Endothelial cell of umbilical vein (primary cell): ENCODE results near the gene PLB1. TPM values are rescaled to one million over a fixed set of nuclear protein-coding genes. Genes with fewer than 3 reads are reported as not detected.

ENCODE experiments used
- BruUV-seq: library from RNA; stranded (reverse); fragments of 400-500 nt; replicated peaks from 2 replicates; lab custom pipeline; 2021; lab: Mats Ljungman, UMichigan
- CTCF ChIA-PET: fragments of 300-600, 350-600 bp; sonication (Branson Sonifier 250); formaldehyde crosslinking; loops from one replicate; lab custom pipeline; 2021; ENCODE audit warnings: antibody characterized with exemption, inconsistent platforms; lab: Charles Lee
- POLR2A ChIA-PET: fragments of 300-600, 350-600 bp; sonication (Branson Sonifier 250); formaldehyde crosslinking; loops from one replicate; lab custom pipeline; 2021; ENCODE audit warnings: antibody characterized with exemption, inconsistent platforms; lab: Charles Lee
- DNase-seq: peaks from one replicate; pipeline ENCODE4 v3.0.0-alpha.2; 2011; ENCODE audit warnings: low read depth, low spot score
- FAIRE-seq: peaks from 2 replicates; lab custom pipeline; 2011; peaks lifted over from hg19 to GRCh38; lab: Jason Lieb, UNC
- H2AFZ ChIP-seq: 2 replicates; pipeline ENCODE4 v1.6.0; 2012; ENCODE audit warnings: low read depth, low read length, control low read depth, inconsistent platforms
- H3K27ac ChIP-seq: 2 replicates; pipeline ENCODE4 v1.5.1; 2011; ENCODE audit warnings: low read depth, mild to moderate bottlenecking, control low read depth, low read length, moderate library complexity; ENCODE audit not compliant: insufficient read depth
- H3K27me3 ChIP-seq, 2 experiments: 2 replicates each; pipeline versions ENCODE4 v1.6.0 to v1.6.1; 2011; ENCODE audit warnings: low read length in 2 of 2, mixed read lengths in 1 of 2; ENCODE audit not compliant: control insufficient read depth in 2 of 2, insufficient read depth in 2 of 2
- H3K36me3 ChIP-seq, 2 experiments: 2 replicates in 1 of 2; 3 replicates in 1 of 2; pipeline ENCODE4 v1.5.1; 2011; ENCODE audit warnings: low read length in 2 of 2, mild to moderate bottlenecking in 1 of 2, moderate library complexity in 1 of 2; ENCODE audit not compliant: control insufficient read depth in 2 of 2, insufficient read depth in 2 of 2; ENCODE audit errors: extremely low read depth in 1 of 2
- H3K4me1 ChIP-seq: 3 replicates; pipeline ENCODE4 v1.5.1; 2011; ENCODE audit warnings: mild to moderate bottlenecking, low read length; ENCODE audit not compliant: control insufficient read depth, insufficient read depth; ENCODE audit errors: extremely low read depth
- H3K4me2 ChIP-seq: 2 replicates; pipeline ENCODE4 v1.6.1; 2011; ENCODE audit warnings: low read length, control low read depth, mixed read lengths; ENCODE audit not compliant: insufficient read depth
- H3K4me3 ChIP-seq, 3 experiments: fragments of 200-600 bp in 1 of 3; sonication (generic), shearing (Covaris generic) in 1 of 3; replicated peaks in 1 of 3; 2 replicates each; pipeline ENCODE4 v1.5.1; 2011 to 2016; ENCODE audit warnings: control low read depth in 3 of 3, low read length in 3 of 3, mild to moderate bottlenecking in 2 of 3, inconsistent platforms in 1 of 3, low read depth in 1 of 3, moderate library complexity in 1 of 3; ENCODE audit not compliant: insufficient read depth in 1 of 3
- H3K79me2 ChIP-seq: 2 replicates; pipeline ENCODE4 v1.6.0; 2012; ENCODE audit warnings: low read length, inconsistent platforms; ENCODE audit not compliant: control insufficient read depth, insufficient read depth
- H3K9ac ChIP-seq: replicated peaks from 2 replicates; pipeline ENCODE3; 2011; ENCODE audit warnings: low read length, control low read depth; ENCODE audit not compliant: insufficient read depth; ENCODE audit errors: extremely low read depth
- H3K9me1 ChIP-seq: replicated peaks from 3 replicates; pipeline ENCODE4 v1.6.0; 2011; ENCODE audit warnings: mild to moderate bottlenecking, low read length; ENCODE audit not compliant: control insufficient read depth, insufficient read depth; ENCODE audit errors: extremely low read depth
- H3K9me3 ChIP-seq: replicated peaks from 2 replicates; pipeline ENCODE4 v1.5.1; 2012; ENCODE audit warnings: low read length, inconsistent platforms; ENCODE audit not compliant: control insufficient read depth, insufficient read depth
- H4K20me1 ChIP-seq: replicated peaks from 2 replicates; pipeline ENCODE3; 2011; ENCODE audit warnings: mild to moderate bottlenecking, low read length; ENCODE audit not compliant: control insufficient read depth, insufficient read depth; ENCODE audit errors: extremely low read depth
- EZH2 ChIP-seq: IDR thresholded peaks from 2 replicates; pipeline ENCODE4 v1.6.1; 2012; ENCODE audit warnings: borderline replicate concordance, low read depth, mild to moderate bottlenecking, moderate library complexity, low read length, inconsistent platforms; ENCODE audit not compliant: severe bottlenecking
- FOS ChIP-seq: IDR thresholded peaks from 2 replicates; pipeline ENCODE4 v1.6.1; 2011; ENCODE audit warnings: mild to moderate bottlenecking, low read length, moderate library complexity, borderline replicate concordance; ENCODE audit not compliant: insufficient read depth
- GATA2 ChIP-seq: IDR thresholded peaks from 2 replicates; pipeline ENCODE4 v1.7.0; 2011; ENCODE audit warnings: low read depth, mild to moderate bottlenecking, moderate library complexity, mixed read lengths, low read length; ENCODE audit not compliant: insufficient read length, insufficient read depth
- JUN ChIP-seq: IDR thresholded peaks from 2 replicates; pipeline ENCODE4 v1.6.1; 2011; ENCODE audit warnings: borderline replicate concordance, low read depth; ENCODE audit not compliant: insufficient read length, insufficient read depth
- MYC ChIP-seq: IDR thresholded peaks from one replicate; pipeline ENCODE4 v1.6.1; 2011; ENCODE audit warnings: mild to moderate bottlenecking, low read depth, low read length
- POLR2A ChIP-seq: IDR thresholded peaks from 2 replicates; pipeline ENCODE4 v1.6.1; 2012; ENCODE audit warnings: low read depth, mild to moderate bottlenecking, control low read depth, low read length
- POLR2AphosphoS5 ChIP-seq: IDR thresholded peaks from 2 replicates; pipeline ENCODE4 v1.6.1; 2012; ENCODE audit warnings: low read depth, mild to moderate bottlenecking, control low read depth, low read length, moderate library complexity; ENCODE audit not compliant: insufficient read depth
- dilution Hi-C: fragments of 300-500 bp; cut with MboI; formaldehyde crosslinking; loops from one replicate; pipeline ENCODE4 v1.15.0; 2019; ENCODE audit warnings: low sequenced_read_pairs; ENCODE audit not compliant: extremely low pct_ligation_motif_present
- intact Hi-C: fragments of 100-400 bp; cut with micrococcal nuclease; formaldehyde crosslinking; loops from one replicate; pipeline ENCODE4 v1.10.0; 2022
- polyA plus RNA-seq, 4 experiments: library from polyadenylated mRNA; depleted of rRNA in 3 of 4; stranded (reverse) in 3 of 4; unstranded in 1 of 4; fragments of >200 nt; gene quantifications; 2 replicates each; pipeline versions ENCODE4 v1.2.1 to v1.2.3, GENCODE V29; 2011 to 2012; ENCODE audit warnings: missing spikeins in 1 of 4
- total RNA-seq: library from RNA; stranded (reverse); gene quantifications from 2 replicates; pipeline ENCODE4 v1.2.3, GENCODE V29; 2021
- TF ChIP-seq, protein P1 (sequence below), 2 donors: IDR thresholded peaks; 1 replicate in 1 of 2; 2 replicates in 1 of 2; pipeline ENCODE4 v1.5.1; 2011; ENCODE audit warnings: low read length in 2 of 2, mild to moderate bottlenecking in 2 of 2, moderate library complexity in 2 of 2, control low read depth in 1 of 2, inconsistent platforms in 1 of 2, low read depth in 1 of 2; ENCODE audit not compliant: insufficient read depth in 1 of 2; ENCODE audit errors: extremely low read depth in 1 of 2
- TF ChIP-seq, protein P2 (sequence below): IDR thresholded peaks from 2 replicates; pipeline ENCODE4 v1.6.1; 2011; ENCODE audit not compliant: insufficient read depth, insufficient read length

The PLB1 gene
- total and polyA plus RNA-seq, 2 donors (not counting 3 experiments of a cell fraction or from before 2014, with no cell fraction given), result 0.75 to 0.80 TPM

DNA sequence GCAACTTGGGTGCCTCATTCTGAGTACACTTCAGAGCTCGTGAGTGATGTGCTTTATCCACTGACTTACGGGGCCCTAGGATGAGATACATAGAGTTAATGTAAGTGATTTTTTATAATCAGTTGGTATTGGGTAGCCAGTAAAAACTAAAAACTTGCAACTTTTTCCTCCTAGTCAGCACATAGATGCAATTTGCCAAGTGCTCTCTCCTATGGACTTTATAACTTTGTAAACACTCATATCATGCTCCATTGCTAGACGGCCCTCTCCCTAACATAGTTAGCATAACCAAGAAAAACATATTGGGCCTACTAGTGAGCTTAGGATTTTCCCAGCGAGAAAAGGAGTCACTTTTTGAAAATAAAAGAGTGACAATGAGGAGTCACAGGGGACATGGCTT is 60.4 kb downstream of the PLB1 start:
- Histone ChIP-seq H3K79me2 (no peaks in the 10 kb centered on the region), H3K27ac (no peak overlapping the region), H3K4me1 (no peaks in the 10 kb centered on the region), H3K9me1 (no peaks in the 10 kb centered on the region), H3K27me3 (no peaks in the 10 kb centered on the region), H3K4me3 (no peak overlapping the region), H3K36me3 (no peaks in the 10 kb centered on the region), H3K9ac (no peak overlapping the region), H3K4me2 (no peak overlapping the region), H3K9me3 (no peaks in the 10 kb centered on the region), H4K20me1 (no peaks in the 10 kb centered on the region), H2AFZ (no peak overlapping the region)
- BruUV-seq, result no TSS peak
- no peak for DNase-seq
- ChIA-PET POLR2A (no interaction called here), CTCF (interaction anchor here (1.3 to 1.5 kb wide), 2 partner anchors 10 to 38 kb away, joined by 4 to 6 read pairs; no protein-coding TSS in a partner anchor)
- dilution Hi-C loops (no loop called here), intact Hi-C loops (no loop called here)
- TF ChIP-seq FOS (no peak), MYC (no peak), GATA2 (no peak), POLR2A (no peak), POLR2AphosphoS5 (no peak), EZH2 (no peak), JUN (no peak)
- TF ChIP-seq, protein P1, sequence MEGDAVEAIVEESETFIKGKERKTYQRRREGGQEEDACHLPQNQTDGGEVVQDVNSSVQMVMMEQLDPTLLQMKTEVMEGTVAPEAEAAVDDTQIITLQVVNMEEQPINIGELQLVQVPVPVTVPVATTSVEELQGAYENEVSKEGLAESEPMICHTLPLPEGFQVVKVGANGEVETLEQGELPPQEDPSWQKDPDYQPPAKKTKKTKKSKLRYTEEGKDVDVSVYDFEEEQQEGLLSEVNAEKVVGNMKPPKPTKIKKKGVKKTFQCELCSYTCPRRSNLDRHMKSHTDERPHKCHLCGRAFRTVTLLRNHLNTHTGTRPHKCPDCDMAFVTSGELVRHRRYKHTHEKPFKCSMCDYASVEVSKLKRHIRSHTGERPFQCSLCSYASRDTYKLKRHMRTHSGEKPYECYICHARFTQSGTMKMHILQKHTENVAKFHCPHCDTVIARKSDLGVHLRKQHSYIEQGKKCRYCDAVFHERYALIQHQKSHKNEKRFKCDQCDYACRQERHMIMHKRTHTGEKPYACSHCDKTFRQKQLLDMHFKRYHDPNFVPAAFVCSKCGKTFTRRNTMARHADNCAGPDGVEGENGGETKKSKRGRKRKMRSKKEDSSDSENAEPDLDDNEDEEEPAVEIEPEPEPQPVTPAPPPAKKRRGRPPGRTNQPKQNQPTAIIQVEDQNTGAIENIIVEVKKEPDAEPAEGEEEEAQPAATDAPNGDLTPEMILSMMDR (IDR thresholded peaks at IDR 0.05; ENCODE audit: extremely low read depth in 1 of 2, insufficient read depth in 1 of 2, low read depth in 1 of 2, low read length in 2 of 2), result no peak
- TF ChIP-seq, protein P2, sequence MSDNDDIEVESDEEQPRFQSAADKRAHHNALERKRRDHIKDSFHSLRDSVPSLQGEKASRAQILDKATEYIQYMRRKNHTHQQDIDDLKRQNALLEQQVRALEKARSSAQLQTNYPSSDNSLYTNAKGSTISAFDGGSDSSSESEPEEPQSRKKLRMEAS, result no peak
- no peak for FAIRE-seq
